ENCODE data around the gene PRICKLE3. TPM values are rescaled to one million over a fixed set of nuclear protein-coding genes. Genes with fewer than 3 reads are reported as not detected.
"Not testable (repeated sequence)": the region's sequence is repeated elsewhere in the genome, so short reads cannot be mapped to it uniquely, and the experiment has no call there.

Gene PRICKLE3
- polyA plus RNA-seq, 3 donors, result 3.2 to 4.6 (median 3.8) TPM

DNA sequence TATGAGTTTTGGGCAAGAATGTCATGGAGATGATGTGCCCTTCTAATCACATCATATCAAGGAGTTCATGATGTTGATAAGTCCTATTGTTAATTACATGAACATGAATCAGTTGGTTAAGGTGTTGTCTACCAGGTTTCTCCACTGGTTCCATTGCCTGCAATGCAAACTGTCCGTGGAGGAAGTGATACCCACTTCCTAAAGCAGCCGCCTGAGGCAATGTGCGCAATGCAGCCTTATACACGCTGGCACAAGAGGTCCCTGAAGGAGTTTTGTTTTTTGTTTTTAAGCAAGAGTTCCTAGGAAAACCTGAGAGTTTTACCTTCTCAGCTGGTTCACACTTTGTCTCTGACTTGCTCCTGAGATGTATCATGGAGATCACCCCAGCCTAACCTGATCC, 56.7 kb downstream of the PRICKLE3 start:
- DNase-seq (ENCODE audit: low read depth in 3 of 3, low spot score in 2 of 3), result no peak

DNA sequence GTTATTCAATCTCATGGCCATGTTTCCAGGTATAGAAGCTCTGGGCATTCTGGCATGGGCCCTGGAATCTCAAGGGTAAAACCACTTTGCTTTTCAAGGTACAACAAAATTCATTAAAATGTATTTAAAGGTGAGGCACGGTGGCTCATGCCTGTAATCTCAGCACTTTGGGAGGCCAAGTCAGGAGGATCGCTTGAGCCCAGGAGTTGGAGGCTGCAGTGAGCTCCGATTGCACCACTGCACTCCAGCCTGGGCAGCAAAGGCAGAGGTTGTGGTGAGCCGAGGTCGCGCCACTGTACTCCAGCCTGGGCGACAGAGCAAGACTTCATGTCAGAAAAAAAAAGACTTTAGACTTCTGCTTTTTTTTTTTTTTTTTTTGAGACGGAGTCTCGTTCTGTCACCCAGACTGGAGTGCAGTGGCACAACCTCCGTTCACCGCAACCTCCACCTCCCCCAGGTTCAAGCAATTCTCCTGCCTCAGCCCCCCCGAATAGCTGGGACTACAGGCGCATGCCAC, 58.4 kb downstream of the PRICKLE3 start:
- not testable (repeated sequence) for DNase-seq (ENCODE audit: low read depth in 3 of 3, low spot score in 2 of 3)

Other genes starting within 250 kb of the PRICKLE3 start
- gene OTUD5, start 228.8 kb downstream of the PRICKLE3 start, polyA plus RNA-seq (ENCODE audit: insufficient read length in 3 of 3), result 10 to 100 TPM; 64.4 to 66.9 (median 65.9) TPM
- gene KCND1, start 214.5 kb downstream of the PRICKLE3 start, polyA plus RNA-seq (ENCODE audit: insufficient read length in 3 of 3), result 1 to 10 TPM; 2.1 to 2.2 (median 2.1) TPM
- 10 to 100 TPM; 40.6 to 50.6 (median 45.8) TPM for gene GRIPAP1, start 184.1 kb downstream of the PRICKLE3 start, polyA plus RNA-seq (ENCODE audit: insufficient read length in 3 of 3)
- 10 to 100 TPM; 24.9 to 27.9 (median 25.2) TPM for gene TFE3, start 143.0 kb downstream of the PRICKLE3 start, polyA plus RNA-seq (ENCODE audit: insufficient read length in 3 of 3)
- 1 to 10 TPM; 7.6 to 8.9 (median 8.7) TPM for gene CCDC120, start 127.4 kb downstream of the PRICKLE3 start, polyA plus RNA-seq (ENCODE audit: insufficient read length in 3 of 3)
- gene PRAF2, start 112.4 kb downstream of the PRICKLE3 start, polyA plus RNA-seq (ENCODE audit: insufficient read length in 3 of 3), result 10 to 100 TPM; 32.2 to 35.3 (median 32.3) TPM
- gene WDR45, start 106.5 kb downstream of the PRICKLE3 start, polyA plus RNA-seq (ENCODE audit: insufficient read length in 3 of 3), result 10 to 100 TPM; 58.9 to 60.2 (median 59.4) TPM
- 10 to 100 TPM; 21.8 to 25.8 (median 24.2) TPM for gene GPKOW, start 62.6 kb downstream of the PRICKLE3 start, polyA plus RNA-seq (ENCODE audit: insufficient read length in 3 of 3)
- gene MAGIX, start 23.6 kb downstream of the PRICKLE3 start, polyA plus RNA-seq (ENCODE audit: insufficient read length in 3 of 3), result 1 to 10 TPM; 2.7 to 5.3 (median 3.6) TPM
- gene PLP2, start 14.5 kb downstream of the PRICKLE3 start, polyA plus RNA-seq (ENCODE audit: insufficient read length in 3 of 3), result 10 to 100 TPM; 29.7 to 40.3 (median 37.7) TPM
- gene SYP, start 13.8 kb upstream of the PRICKLE3 start, polyA plus RNA-seq (ENCODE audit: insufficient read length in 3 of 3), result 1 to 10 TPM; 1.7 to 2.6 (median 2.5) TPM
- under 1 TPM; 0.15 to 0.29 (median 0.17) TPM for gene CACNA1F, start 47.0 kb upstream of the PRICKLE3 start, polyA plus RNA-seq (ENCODE audit: insufficient read length in 3 of 3)
- 10 to 100 TPM; 15.2 to 18.1 (median 15.2) TPM for gene CCDC22, start 49.1 kb upstream of the PRICKLE3 start, polyA plus RNA-seq (ENCODE audit: insufficient read length in 3 of 3)
- gene FOXP3, start 78.3 kb upstream of the PRICKLE3 start, polyA plus RNA-seq (ENCODE audit: insufficient read length in 3 of 3), result under 1 TPM; 0.76 to 0.82 (median 0.79) TPM
- 1 to 10 TPM; 4.9 to 6.0 (median 5.8) TPM for gene PPP1R3F, start 83.4 kb upstream of the PRICKLE3 start, polyA plus RNA-seq (ENCODE audit: insufficient read length in 3 of 3)
- gene GAGE10, start 117.3 kb upstream of the PRICKLE3 start, polyA plus RNA-seq (ENCODE audit: insufficient read length in 3 of 3), result not detected
- not detected for gene GAGE12J, start 135.7 kb upstream of the PRICKLE3 start, polyA plus RNA-seq (ENCODE audit: insufficient read length in 3 of 3)
- under 1 TPM in 1 of 3 donors, not detected in 2; 0.40 TPM for gene GAGE13, start 145.2 kb upstream of the PRICKLE3 start, polyA plus RNA-seq (ENCODE audit: insufficient read length in 3 of 3)

Measured in right renal cortex interstitium (tissue), 3 donors.